ENCODE data around the gene MEI1. TPM values are rescaled to one million over a fixed set of nuclear protein-coding genes. Genes with fewer than 3 reads are reported as not detected.
A peak's percentile ranks its signal among the peaks of the same experiment; 100 is the strongest.

MEI1 gene
- total and polyA plus RNA-seq, 2 experiments from 2014 or later: 0.18 TPM; not detected in 1

DNA sequence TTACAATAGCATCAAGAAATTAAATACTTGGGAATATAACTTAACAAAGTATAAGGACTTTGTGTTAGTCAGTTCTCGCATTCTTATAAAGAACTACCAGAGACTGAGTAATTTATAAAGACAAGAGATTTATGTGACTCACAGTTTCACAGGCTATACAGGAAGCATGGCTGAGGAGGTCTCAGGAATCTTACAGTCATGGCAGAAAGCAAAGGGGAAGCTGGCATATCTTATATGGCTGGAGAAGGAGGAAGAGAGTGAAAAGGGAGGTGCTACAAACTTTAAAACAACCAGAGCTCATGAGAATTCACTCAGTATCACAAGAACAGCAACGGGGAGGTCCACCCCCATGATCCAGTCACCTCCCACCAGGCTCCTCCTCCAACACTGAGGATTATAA is 69.1 kb downstream of the MEI1 start:
- WGBS (ENCODE audit: low lambda C conversion rate, missing lambda C conversion rate): 78% methylated on average over 2 of the region's 2 CpGs
- no peaks in the 10 kb centered on the region for H3K4me1 ChIP-seq (ENCODE audit: insufficient read depth)
- H3K27me3 ChIP-seq: no peaks in the 10 kb centered on the region
- H3K4me3 ChIP-seq: no peak overlapping the region
- no peak overlapping the region for H3K4me2 ChIP-seq
- no peak for DNase-seq (ENCODE audit: low spot score)
- no peaks in the 10 kb centered on the region for H4K20me1 ChIP-seq (ENCODE audit: insufficient read depth, poor library complexity, severe bottlenecking)
- H3K9me3 ChIP-seq (ENCODE audit: low read depth): no peaks in the 10 kb centered on the region
- H3K9me2 ChIP-seq (replicated peaks; ENCODE audit: insufficient read depth): no peaks in the 10 kb centered on the region
- H2AFZ ChIP-seq: no peak overlapping the region
- H3K36me3 ChIP-seq (replicated peaks; ENCODE audit: insufficient read depth, low read depth): no peaks in the 10 kb centered on the region
- no peak for TF ChIP-seq CTCF (IDR thresholded peaks at IDR 0.05; ENCODE audit: poor library complexity)
- no peak for TF ChIP-seq EZH2 (IDR thresholded peaks at IDR 0.05; ENCODE audit: borderline replicate concordance)
- no peaks in the 10 kb centered on the region for H3K79me2 ChIP-seq
- H3K27ac ChIP-seq: no peak overlapping the region

DNA sequence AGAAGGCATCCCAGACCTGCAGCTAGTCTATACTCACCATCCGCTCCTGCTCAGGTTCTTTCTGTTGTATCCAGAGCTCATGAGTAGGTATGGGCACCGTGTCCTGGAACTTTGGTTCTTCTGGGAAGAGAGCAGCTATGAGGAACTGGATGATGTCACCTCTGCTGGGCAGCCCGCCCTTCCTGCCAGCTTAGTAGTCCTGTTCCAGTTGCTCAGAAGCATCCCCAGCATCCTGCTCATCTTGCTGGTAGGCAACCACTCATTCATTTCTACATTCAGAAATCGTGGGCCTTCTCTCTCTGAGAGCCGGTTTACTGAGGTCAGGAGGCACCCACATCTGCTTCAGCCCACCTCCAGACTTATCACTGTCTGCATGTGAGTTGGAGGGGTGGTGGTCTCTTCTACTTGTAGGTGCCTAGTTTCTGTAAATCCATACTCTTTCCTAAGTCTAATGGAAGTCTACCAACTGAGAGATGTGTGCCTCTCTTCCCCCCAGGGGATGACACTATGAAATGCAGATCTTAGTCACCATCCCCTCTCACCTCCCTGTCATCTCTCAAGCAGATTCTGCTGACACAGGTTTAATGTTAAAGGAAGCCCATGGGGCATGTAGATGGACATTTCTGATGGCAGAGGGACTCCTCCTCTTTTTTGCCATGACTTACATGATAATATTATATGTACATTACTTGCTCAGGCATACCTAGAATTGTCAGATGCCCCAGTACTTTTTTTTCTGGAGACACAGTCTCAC is 71.6 kb downstream of the MEI1 start:
- no peaks in the 10 kb centered on the region for H3K36me3 ChIP-seq (replicated peaks; ENCODE audit: insufficient read depth, low read depth)
- no peak overlapping the region for H2AFZ ChIP-seq
- TF ChIP-seq EZH2 (IDR thresholded peaks at IDR 0.05; ENCODE audit: borderline replicate concordance) (no peak), EZH2phosphoT487 (IDR thresholded peaks at IDR 0.05; ENCODE audit: low read depth, severe bottlenecking, unreplicated experiment) (no peak), CTCF (IDR thresholded peaks at IDR 0.05; ENCODE audit: poor library complexity) (no peak)
- no peaks in the 10 kb centered on the region for H3K4me1 ChIP-seq (ENCODE audit: insufficient read depth)
- H4K20me1 ChIP-seq (ENCODE audit: insufficient read depth, poor library complexity, severe bottlenecking): no peaks in the 10 kb centered on the region
- H3K4me3 ChIP-seq: no peak overlapping the region
- H3K9me3 ChIP-seq (ENCODE audit: low read depth): no peaks in the 10 kb centered on the region
- H3K27ac ChIP-seq: no peak overlapping the region
- DNase-seq (ENCODE audit: low spot score): no peak
- 93% methylated on average over 5 of the region's 5 CpGs for WGBS (ENCODE audit: low lambda C conversion rate, missing lambda C conversion rate)
- H3K27me3 ChIP-seq: no peaks in the 10 kb centered on the region
- no peaks in the 10 kb centered on the region for H3K9me2 ChIP-seq (replicated peaks; ENCODE audit: insufficient read depth)
- H3K79me2 ChIP-seq: no peaks in the 10 kb centered on the region
- no peak overlapping the region for H3K4me2 ChIP-seq

DNA sequence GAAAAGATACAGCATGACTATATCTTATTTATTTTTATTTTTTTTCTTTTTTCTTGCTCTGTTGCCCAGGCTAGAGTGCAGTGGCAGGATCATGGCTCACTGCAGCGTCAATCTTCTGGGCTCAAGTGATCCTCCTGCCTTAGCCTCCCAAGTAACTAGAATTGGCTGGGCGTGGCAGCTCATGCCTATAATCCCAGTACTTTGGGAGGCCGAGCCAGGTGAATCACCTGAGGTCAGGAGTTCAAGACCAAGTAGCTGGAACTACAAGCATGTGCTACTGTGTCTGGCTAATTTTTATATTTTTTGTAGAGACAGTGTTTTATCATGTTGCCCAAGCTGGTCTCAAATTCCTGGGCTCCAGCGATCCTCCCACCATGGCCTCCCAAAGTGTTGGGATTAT is 72.9 kb downstream of the MEI1 start:
- DNase-seq (ENCODE audit: low spot score): no peak
- Histone ChIP-seq H3K27me3 (no peaks in the 10 kb centered on the region), H4K20me1 (ENCODE audit: insufficient read depth, poor library complexity, severe bottlenecking) (no peaks in the 10 kb centered on the region), H3K9me2 (replicated peaks; ENCODE audit: insufficient read depth) (no peaks in the 10 kb centered on the region), H3K4me2 (no peak overlapping the region), H3K79me2 (no peaks in the 10 kb centered on the region), H3K4me3 (no peak overlapping the region), H3K9me3 (ENCODE audit: low read depth) (no peaks in the 10 kb centered on the region), H3K4me1 (ENCODE audit: insufficient read depth) (no peaks in the 10 kb centered on the region), H2AFZ (no peak overlapping the region), H3K36me3 (replicated peaks; ENCODE audit: insufficient read depth, low read depth) (no peaks in the 10 kb centered on the region), H3K27ac (peak overlapping the region; percentile 60)
- TF ChIP-seq EZH2phosphoT487 (IDR thresholded peaks at IDR 0.05; ENCODE audit: low read depth, severe bottlenecking, unreplicated experiment) (no peak), CTCF (IDR thresholded peaks at IDR 0.05; ENCODE audit: poor library complexity) (no peak), EZH2 (IDR thresholded peaks at IDR 0.05; ENCODE audit: borderline replicate concordance) (no peak)
- WGBS (ENCODE audit: low lambda C conversion rate, missing lambda C conversion rate): 79% methylated on average over 4 of the region's 4 CpGs
